Loucy (cell line): Measurements from ENCODE around the gene SCNN1B.

Experiments
- CTCF ChIP-seq: fragments of 200-600 bp; sonication (generic); conservative IDR thresholded peaks from 2 replicates; pipeline ENCODE4 v1.5.1; 2014; ENCODE audit warnings: mild to moderate bottlenecking, antibody characterized with exemption, low read length
- EZH2phosphoT487 ChIP-seq: fragments of 200-600 bp; IDR thresholded peaks from 2 replicates; pipeline ENCODE4 v1.6.1; 2018; ENCODE audit warnings: antibody characterized with exemption, mild to moderate bottlenecking, moderate library complexity, borderline replicate concordance

GRCh38 chr16:23391381-23392222 is 89.5 kb downstream of the SCNN1B start:
- TF ChIP-seq CTCF (no peak), EZH2phosphoT487 (no peak)
